GM12864 (cell line): ENCODE data around the gene C1orf159.

Source experiments
- DNase-seq: peaks from one replicate; pipeline ENCODE4 v3.0.0-alpha.2; 2011; ENCODE audit warnings: low read depth
- H3K4me3 ChIP-seq: 2 replicates; pipeline ENCODE4 v1.5.1; 2011; ENCODE audit warnings: mild to moderate bottlenecking, low read depth, low read length, control low read depth
- TF ChIP-seq, protein P1 (sequence below): IDR thresholded peaks from 2 replicates; pipeline ENCODE4 v1.5.1; 2011; ENCODE audit warnings: low read depth, mild to moderate bottlenecking, moderate library complexity, low read length, control low read depth, inconsistent platforms; ENCODE audit errors: missing control alignments

Gene C1orf159

DNA sequence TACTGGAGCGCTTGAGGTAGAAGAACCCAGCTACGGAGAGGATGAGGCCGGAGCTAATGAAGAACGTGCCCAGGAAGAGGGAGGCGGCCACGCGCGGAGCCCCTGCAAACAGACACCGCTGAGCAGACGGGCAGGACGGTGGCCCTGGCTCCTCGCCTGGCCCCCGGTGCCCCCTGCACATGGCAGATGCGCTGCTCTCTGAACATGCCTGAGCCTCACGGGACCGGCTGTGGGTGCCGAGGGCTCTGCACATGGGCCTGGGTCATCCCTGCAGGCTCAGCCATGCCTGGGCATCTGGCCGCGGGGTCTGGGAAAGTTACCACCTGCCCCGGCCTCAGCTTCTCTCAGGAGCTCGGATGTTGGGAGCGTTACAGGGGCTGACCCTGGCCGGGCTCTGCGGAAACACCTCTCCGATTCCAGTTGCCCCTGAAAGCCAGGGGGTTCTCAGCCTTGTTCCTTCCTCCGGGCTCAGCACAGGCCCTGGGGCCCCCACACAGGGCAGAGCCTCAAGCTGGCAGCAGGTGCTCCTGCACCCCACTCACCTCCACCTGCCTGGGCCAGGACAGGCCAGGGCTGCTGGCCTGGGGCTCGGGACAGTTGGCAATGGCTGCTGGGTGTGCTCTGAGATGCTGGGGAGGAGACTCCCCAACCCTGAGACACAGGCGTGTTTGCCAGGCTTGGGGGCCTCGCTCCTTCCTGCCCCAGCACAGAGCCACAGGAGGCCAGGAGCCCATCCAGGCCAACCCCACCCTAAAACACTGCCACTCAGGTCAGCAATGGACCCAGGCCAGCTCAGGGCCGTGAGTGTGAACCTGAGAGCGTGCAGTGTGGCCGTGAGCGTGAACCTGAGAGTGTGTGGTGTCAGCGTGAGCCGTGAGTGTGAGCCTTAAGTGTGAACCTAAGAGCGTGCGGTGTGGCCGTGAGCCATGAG is 29.7 kb downstream of the C1orf159 start:
- TF ChIP-seq, protein P1, sequence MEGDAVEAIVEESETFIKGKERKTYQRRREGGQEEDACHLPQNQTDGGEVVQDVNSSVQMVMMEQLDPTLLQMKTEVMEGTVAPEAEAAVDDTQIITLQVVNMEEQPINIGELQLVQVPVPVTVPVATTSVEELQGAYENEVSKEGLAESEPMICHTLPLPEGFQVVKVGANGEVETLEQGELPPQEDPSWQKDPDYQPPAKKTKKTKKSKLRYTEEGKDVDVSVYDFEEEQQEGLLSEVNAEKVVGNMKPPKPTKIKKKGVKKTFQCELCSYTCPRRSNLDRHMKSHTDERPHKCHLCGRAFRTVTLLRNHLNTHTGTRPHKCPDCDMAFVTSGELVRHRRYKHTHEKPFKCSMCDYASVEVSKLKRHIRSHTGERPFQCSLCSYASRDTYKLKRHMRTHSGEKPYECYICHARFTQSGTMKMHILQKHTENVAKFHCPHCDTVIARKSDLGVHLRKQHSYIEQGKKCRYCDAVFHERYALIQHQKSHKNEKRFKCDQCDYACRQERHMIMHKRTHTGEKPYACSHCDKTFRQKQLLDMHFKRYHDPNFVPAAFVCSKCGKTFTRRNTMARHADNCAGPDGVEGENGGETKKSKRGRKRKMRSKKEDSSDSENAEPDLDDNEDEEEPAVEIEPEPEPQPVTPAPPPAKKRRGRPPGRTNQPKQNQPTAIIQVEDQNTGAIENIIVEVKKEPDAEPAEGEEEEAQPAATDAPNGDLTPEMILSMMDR = no peak
- no peak overlapping the region for H3K4me3 ChIP-seq
- no peak for DNase-seq

DNA sequence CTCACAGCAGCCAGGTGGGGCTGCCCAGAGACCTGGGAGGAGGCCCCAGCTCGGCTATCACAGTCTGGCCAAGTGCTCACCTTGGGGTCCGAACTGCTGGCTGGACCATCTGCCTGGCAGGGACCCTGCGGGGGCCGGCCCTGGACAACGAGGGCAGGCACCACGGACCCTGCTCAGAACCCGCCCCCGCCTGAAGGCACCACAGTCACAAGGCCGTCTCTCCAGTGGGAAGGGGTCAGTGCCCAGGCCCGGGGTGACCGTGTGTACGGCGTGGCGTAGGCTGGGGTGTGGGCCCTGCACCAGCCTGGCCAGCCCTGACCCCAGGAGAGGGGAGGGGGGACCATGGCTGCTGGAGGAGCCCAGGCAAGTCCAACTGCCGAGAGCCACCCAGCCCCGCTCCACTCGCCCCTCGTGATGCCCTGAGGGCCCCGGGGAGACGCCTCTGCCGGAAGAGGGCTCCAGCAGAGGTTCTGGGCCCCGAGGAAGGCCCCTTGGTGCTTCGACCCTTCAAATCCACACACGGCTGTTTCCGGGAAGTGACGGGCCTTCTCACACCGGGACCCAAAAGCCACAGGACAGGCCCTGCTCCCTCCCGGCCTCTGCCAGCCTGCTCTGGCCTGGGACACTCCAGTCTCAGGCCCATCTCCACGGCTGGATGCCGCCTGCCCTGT is 30.6 kb downstream of the C1orf159 start:
- TF ChIP-seq, protein P1 = no peak
- H3K4me3 ChIP-seq = no peak overlapping the region
- DNase-seq = no peak

- no peak for DNase-seq
- TF ChIP-seq, protein P1 = no peak
- no peak overlapping the region for H3K4me3 ChIP-seq
Observed at GRCh38 chr1:1084372-1085170, 31.3 kb downstream of the C1orf159 start.

DNA sequence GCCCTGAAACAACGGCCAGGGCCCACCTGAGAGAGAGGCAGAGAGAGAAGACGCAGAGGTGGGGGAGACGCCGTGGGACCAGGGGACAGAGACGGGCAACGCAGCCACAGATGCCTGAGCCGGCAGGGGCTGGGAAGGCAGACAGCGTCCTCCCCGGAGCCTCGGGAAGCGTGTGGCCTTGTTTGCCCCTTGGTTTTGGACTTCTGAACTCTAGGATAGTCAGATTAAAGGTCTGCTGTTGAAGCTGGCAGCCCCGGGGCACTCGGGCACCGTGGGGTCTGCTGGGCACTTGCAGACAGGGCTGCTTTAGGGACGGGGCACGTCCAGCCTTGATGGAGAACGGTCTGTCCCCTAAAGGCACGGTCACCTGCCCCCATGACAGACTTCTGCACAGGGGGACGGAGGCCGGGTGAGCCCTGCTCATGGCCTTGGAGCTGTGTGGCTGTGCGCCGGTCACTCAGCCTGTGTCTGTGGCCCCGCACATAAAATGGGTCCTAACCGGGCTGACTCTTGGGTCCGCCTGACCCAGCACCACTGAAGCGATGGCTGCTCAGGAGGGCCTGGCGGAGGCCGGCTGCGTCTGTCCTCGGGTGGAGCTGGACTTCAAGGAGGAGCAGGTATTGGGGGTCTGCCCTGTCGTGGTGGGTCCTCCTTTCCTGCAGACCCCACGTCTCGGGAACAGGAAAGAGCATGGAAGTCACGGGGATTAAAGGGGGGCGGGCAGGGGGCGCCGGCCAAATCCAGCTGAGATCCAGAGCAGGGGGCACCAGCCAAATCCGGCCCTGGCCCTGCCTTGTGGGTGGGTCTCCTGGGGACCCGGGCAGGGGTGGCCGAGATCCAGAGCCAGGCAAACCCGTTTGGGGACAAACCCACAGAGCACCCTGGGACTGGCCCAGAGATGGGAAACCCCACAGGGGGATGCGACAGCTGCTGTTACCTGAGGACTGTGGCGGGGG is 32.2 kb downstream of the C1orf159 start:
- TF ChIP-seq, protein P1 = no peak
- no peak for DNase-seq
- H3K4me3 ChIP-seq = no peak overlapping the region

GRCh38 chr1:1082776-1083415 is 33.0 kb downstream of the C1orf159 start:
- TF ChIP-seq, protein P1 = no peak
- H3K4me3 ChIP-seq = no peak overlapping the region
- no peak for DNase-seq

DNA sequence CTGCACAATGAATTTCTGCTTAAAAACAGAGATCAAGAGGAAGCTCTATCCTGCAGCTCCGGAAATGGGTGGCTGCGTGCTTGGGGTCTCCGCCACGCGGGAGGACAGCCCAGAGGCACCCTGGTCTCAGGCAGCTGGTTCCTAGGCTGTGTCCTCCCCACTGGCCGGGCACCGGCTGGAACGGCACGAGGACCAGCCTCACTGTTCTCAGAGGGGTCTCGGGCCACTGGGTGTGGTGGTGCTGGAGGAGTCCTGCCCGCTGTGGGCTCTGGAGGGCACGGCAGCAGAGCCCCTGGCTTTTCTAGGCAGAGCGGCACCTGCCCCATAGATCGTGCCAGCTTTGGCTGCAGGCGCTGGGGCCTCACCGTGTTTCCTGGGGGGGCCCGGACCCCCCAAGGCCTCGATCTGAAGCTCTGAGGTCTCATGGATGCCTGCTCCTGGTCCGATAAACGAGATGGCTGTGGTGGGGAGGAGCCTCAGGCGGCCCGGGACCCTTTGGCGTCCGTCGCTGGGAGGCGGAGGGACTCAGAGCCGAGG is 33.6 kb downstream of the C1orf159 start:
- TF ChIP-seq, protein P1 = no peak
- H3K4me3 ChIP-seq = no peak overlapping the region
- DNase-seq = no peak
